GM19372 (cell line): ENCODE data around the gene SIK3.

Source experiments
- ATAC-seq: cut with Tn5 transposase; IDR thresholded peaks from one replicate; pipeline ENCODE4 v1.9.1; 2021; ENCODE audit warnings: mild to moderate bottlenecking, low read depth, moderate library complexity; ENCODE audit not compliant: unreplicated experiment

Gene SIK3

GRCh38 chr11:116936754-116937446 lies 161.3 kb downstream of the SIK3 start:
- no peak for ATAC-seq

- ATAC-seq, result no peak
These were observed 162.7 kb downstream of the SIK3 start for GRCh38 chr11:116935514-116935913.

GRCh38 chr11:116935089-116935488 lies 163.1 kb downstream of the SIK3 start:
- ATAC-seq, result no peak

- no peak for ATAC-seq
These were observed 164.3 kb downstream of the SIK3 start for GRCh38 chr11:116933961-116934360.

GRCh38 chr11:116932181-116932580 lies 166.0 kb downstream of the SIK3 start:
- no peak for ATAC-seq

- ATAC-seq, result no peak
These were observed 166.8 kb downstream of the SIK3 start for GRCh38 chr11:116931206-116931953.

GRCh38 chr11:116930586-116930985 lies 167.6 kb downstream of the SIK3 start:
- ATAC-seq, result no peak

GRCh38 chr11:116930177-116930576 lies 168.1 kb downstream of the SIK3 start:
- no peak for ATAC-seq

GRCh38 chr11:116929414-116930090 lies 168.7 kb downstream of the SIK3 start:
- no peak for ATAC-seq

GRCh38 chr11:116928845-116929244 lies 169.4 kb downstream of the SIK3 start:
- no peak for ATAC-seq

GRCh38 chr11:116928102-116928777 lies 170.0 kb downstream of the SIK3 start:
- peak; percentile 86 for ATAC-seq

- ATAC-seq, result no peak
These were observed 170.9 kb downstream of the SIK3 start for GRCh38 chr11:116927163-116927974.

- ATAC-seq, result no peak
These were observed 173.2 kb downstream of the SIK3 start for GRCh38 chr11:116925050-116925449.

- ATAC-seq, result no peak
These were observed 179.1 kb downstream of the SIK3 start for GRCh38 chr11:116918925-116919655.

- no peak for ATAC-seq
These were observed 180.6 kb downstream of the SIK3 start for GRCh38 chr11:116917632-116918031.

GRCh38 chr11:116916886-116917285 lies 181.3 kb downstream of the SIK3 start:
- no peak for ATAC-seq

- ATAC-seq, result no peak
These were observed 182.2 kb downstream of the SIK3 start for GRCh38 chr11:116916052-116916451.

- ATAC-seq, result no peak
These were observed 185.2 kb downstream of the SIK3 start for GRCh38 chr11:116913000-116913399.

- ATAC-seq, result no peak
These were observed 186.1 kb downstream of the SIK3 start for GRCh38 chr11:116911976-116912734.
